ENCODE data around the gene EML6. TPM values are rescaled to one million over a fixed set of nuclear protein-coding genes. Genes with fewer than 3 reads are reported as not detected.
A peak's percentile ranks its signal among the peaks of the same experiment; 100 is the strongest.
"Not testable (repeated sequence)": the region's sequence is repeated elsewhere in the genome, so short reads cannot be mapped to it uniquely, and the experiment has no call there.

The EML6 gene
- total and polyA plus RNA-seq, 2 donors (not counting 1 experiment from before 2014, with no cell fraction given), result 0.34 to 1.3 TPM

GRCh38 chr2:54986264-54986663 lies 262.8 kb downstream of the EML6 start:
- Histone ChIP-seq H4K20me1 (ENCODE audit: control insufficient read depth, extremely low read depth, insufficient read depth, low read length) (peaks cover 12% of the 10 kb centered on the region), H3K9me3 (ENCODE audit: control insufficient read depth, insufficient read depth, low read depth, low read length) (no peaks in the 10 kb centered on the region), H3K36me3 (ENCODE audit: control insufficient read depth, insufficient read depth, low read length) (peaks cover 9% of the 10 kb centered on the region), H3K79me2 (ENCODE audit: control insufficient read depth, insufficient read depth, low read length) (peaks cover 98% of the 10 kb centered on the region), H3K4me1 (ENCODE audit: control insufficient read depth, extremely low read depth, insufficient read depth, low read length) (peaks cover 13% of the 10 kb centered on the region), H3K4me2 (ENCODE audit: extremely low read depth, insufficient read depth, low read length) (no peak overlapping the region), H3K9ac (ENCODE audit: insufficient read depth, low read length) (no peak overlapping the region), H2AFZ (ENCODE audit: low read length) (no peak overlapping the region), H3K27ac (ENCODE audit: insufficient read depth, low read length) (no peak overlapping the region), H3K4me3 (replicated peaks in 1 of 4; ENCODE audit: control extremely low read depth in 1 of 4, insufficient read depth in 1 of 4, low read depth in 3 of 4, low read length in 4 of 4) (no peak overlapping the region), H3K27me3 (ENCODE audit: control insufficient read depth, insufficient read depth, low read length) (no peaks in the 10 kb centered on the region)
- TF ChIP-seq EZH2 (IDR thresholded peaks at IDR 0.05; ENCODE audit: low read length, missing control alignments) (no peak), CTCF (conservative IDR thresholded peaks at IDR 0.05 in 1 of 2, IDR thresholded peaks at IDR 0.05 in 1 of 2; ENCODE audit: low read depth in 1 of 2, low read length in 2 of 2) (no peak)
- peak in 1 of 2 donors; percentile 76 for DNase-seq (ENCODE audit: low read depth in 2 of 2)

- no peak for DNase-seq (ENCODE audit: low read depth in 2 of 2)
- Histone ChIP-seq H3K4me2 (ENCODE audit: extremely low read depth, insufficient read depth, low read length) (no peak overlapping the region), H3K36me3 (ENCODE audit: control insufficient read depth, insufficient read depth, low read length) (peaks cover 2% of the 10 kb centered on the region), H3K9me3 (ENCODE audit: control insufficient read depth, insufficient read depth, low read depth, low read length) (no peaks in the 10 kb centered on the region), H3K4me1 (ENCODE audit: control insufficient read depth, extremely low read depth, insufficient read depth, low read length) (peaks cover 10% of the 10 kb centered on the region), H3K27ac (ENCODE audit: insufficient read depth, low read length) (no peak overlapping the region), H3K27me3 (ENCODE audit: control insufficient read depth, insufficient read depth, low read length) (no peaks in the 10 kb centered on the region), H3K79me2 (ENCODE audit: control insufficient read depth, insufficient read depth, low read length) (peaks cover 97% of the 10 kb centered on the region), H3K4me3 (replicated peaks in 1 of 4; ENCODE audit: control extremely low read depth in 1 of 4, insufficient read depth in 1 of 4, low read depth in 3 of 4, low read length in 4 of 4) (no peak overlapping the region), H4K20me1 (ENCODE audit: control insufficient read depth, extremely low read depth, insufficient read depth, low read length) (peaks cover 11% of the 10 kb centered on the region), H3K9ac (ENCODE audit: insufficient read depth, low read length) (no peak overlapping the region), H2AFZ (ENCODE audit: low read length) (no peak overlapping the region)
- TF ChIP-seq EZH2 (IDR thresholded peaks at IDR 0.05; ENCODE audit: low read length, missing control alignments) (no peak), CTCF (conservative IDR thresholded peaks at IDR 0.05 in 1 of 2, IDR thresholded peaks at IDR 0.05 in 1 of 2; ENCODE audit: low read depth in 1 of 2, low read length in 2 of 2) (no peak)
These were observed 265.1 kb downstream of the EML6 start for GRCh38 chr2:54988612-54989011.

- Histone ChIP-seq H3K79me2 (ENCODE audit: control insufficient read depth, insufficient read depth, low read length) (peaks cover 98% of the 10 kb centered on the region), H4K20me1 (ENCODE audit: control insufficient read depth, extremely low read depth, insufficient read depth, low read length) (peaks cover 12% of the 10 kb centered on the region)
- H3K27me3 ChIP-seq (ENCODE audit: control insufficient read depth, insufficient read depth, low read length); DNase-seq (ENCODE audit: low read depth in 2 of 2); H3K4me1 ChIP-seq (ENCODE audit: control insufficient read depth, extremely low read depth, insufficient read depth, low read length); H3K9me3 ChIP-seq (ENCODE audit: control insufficient read depth, insufficient read depth, low read depth, low read length); H3K36me3 ChIP-seq (ENCODE audit: control insufficient read depth, insufficient read depth, low read length); H2AFZ ChIP-seq (ENCODE audit: low read length); H3K27ac ChIP-seq (ENCODE audit: insufficient read depth, low read length); H3K4me3 ChIP-seq (replicated peaks in 1 of 4; ENCODE audit: control extremely low read depth in 1 of 4, insufficient read depth in 1 of 4, low read depth in 3 of 4, low read length in 4 of 4); H3K9ac ChIP-seq (ENCODE audit: insufficient read depth, low read length); H3K4me2 ChIP-seq (ENCODE audit: extremely low read depth, insufficient read depth, low read length): not testable (repeated sequence)
These were observed 267.2 kb downstream of the EML6 start for GRCh38 chr2:54990694-54991093.

All from fibroblast of lung (primary cell).